ENCODE measurements around the gene SLC39A7.

SLC39A7 gene

GRCh38 chr6:33160728-33161344, 39.8 kb upstream of the SLC39A7 start:
- peaks cover 15% of the 10 kb centered on the region for H3K4me1 ChIP-seq (ENCODE audit: insufficient read depth, low read length, poor library complexity, severe bottlenecking)
- H3K4me3 ChIP-seq (ENCODE audit: low read length, poor library complexity, severe bottlenecking), result peak overlapping the region; percentile 68
- no peaks in the 10 kb centered on the region for H4K20me1 ChIP-seq (ENCODE audit: insufficient read depth, low read length, poor library complexity, severe bottlenecking)
- H3F3A ChIP-seq (ENCODE audit: low read depth), result no peaks in the 10 kb centered on the region
- H3K9me3 ChIP-seq (ENCODE audit: insufficient read depth, low read depth, low read length), result no peaks in the 10 kb centered on the region
- no peaks in the 10 kb centered on the region for H3K36me3 ChIP-seq (ENCODE audit: insufficient read depth, low read length)
- H3K27me3 ChIP-seq (ENCODE audit: insufficient read depth, low read length, poor library complexity, severe bottlenecking), result peaks cover 7% of the 10 kb centered on the region
- TF ChIP-seq, protein P1, sequence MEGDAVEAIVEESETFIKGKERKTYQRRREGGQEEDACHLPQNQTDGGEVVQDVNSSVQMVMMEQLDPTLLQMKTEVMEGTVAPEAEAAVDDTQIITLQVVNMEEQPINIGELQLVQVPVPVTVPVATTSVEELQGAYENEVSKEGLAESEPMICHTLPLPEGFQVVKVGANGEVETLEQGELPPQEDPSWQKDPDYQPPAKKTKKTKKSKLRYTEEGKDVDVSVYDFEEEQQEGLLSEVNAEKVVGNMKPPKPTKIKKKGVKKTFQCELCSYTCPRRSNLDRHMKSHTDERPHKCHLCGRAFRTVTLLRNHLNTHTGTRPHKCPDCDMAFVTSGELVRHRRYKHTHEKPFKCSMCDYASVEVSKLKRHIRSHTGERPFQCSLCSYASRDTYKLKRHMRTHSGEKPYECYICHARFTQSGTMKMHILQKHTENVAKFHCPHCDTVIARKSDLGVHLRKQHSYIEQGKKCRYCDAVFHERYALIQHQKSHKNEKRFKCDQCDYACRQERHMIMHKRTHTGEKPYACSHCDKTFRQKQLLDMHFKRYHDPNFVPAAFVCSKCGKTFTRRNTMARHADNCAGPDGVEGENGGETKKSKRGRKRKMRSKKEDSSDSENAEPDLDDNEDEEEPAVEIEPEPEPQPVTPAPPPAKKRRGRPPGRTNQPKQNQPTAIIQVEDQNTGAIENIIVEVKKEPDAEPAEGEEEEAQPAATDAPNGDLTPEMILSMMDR (conservative IDR thresholded peaks at IDR 0.05; ENCODE audit: low read length), result no peak
- no peak for TF ChIP-seq EZH2phosphoT487 (IDR thresholded peaks at IDR 0.05; ENCODE audit: borderline replicate concordance)
- H3K9me2 ChIP-seq (replicated peaks; ENCODE audit: low read depth, low read length), result no peaks in the 10 kb centered on the region
- H3K4me2 ChIP-seq (ENCODE audit: low read depth, low read length, poor library complexity, severe bottlenecking), result peak overlapping the region; percentile 81
- H3K79me2 ChIP-seq (ENCODE audit: insufficient read depth, low read length), result no peaks in the 10 kb centered on the region
- peak overlapping the region; percentile 5 for H3K9ac ChIP-seq (ENCODE audit: low read depth, low read length, poor library complexity, severe bottlenecking)
- peak overlapping the region; percentile 91 for H2AFZ ChIP-seq (ENCODE audit: low read length)

DNA sequence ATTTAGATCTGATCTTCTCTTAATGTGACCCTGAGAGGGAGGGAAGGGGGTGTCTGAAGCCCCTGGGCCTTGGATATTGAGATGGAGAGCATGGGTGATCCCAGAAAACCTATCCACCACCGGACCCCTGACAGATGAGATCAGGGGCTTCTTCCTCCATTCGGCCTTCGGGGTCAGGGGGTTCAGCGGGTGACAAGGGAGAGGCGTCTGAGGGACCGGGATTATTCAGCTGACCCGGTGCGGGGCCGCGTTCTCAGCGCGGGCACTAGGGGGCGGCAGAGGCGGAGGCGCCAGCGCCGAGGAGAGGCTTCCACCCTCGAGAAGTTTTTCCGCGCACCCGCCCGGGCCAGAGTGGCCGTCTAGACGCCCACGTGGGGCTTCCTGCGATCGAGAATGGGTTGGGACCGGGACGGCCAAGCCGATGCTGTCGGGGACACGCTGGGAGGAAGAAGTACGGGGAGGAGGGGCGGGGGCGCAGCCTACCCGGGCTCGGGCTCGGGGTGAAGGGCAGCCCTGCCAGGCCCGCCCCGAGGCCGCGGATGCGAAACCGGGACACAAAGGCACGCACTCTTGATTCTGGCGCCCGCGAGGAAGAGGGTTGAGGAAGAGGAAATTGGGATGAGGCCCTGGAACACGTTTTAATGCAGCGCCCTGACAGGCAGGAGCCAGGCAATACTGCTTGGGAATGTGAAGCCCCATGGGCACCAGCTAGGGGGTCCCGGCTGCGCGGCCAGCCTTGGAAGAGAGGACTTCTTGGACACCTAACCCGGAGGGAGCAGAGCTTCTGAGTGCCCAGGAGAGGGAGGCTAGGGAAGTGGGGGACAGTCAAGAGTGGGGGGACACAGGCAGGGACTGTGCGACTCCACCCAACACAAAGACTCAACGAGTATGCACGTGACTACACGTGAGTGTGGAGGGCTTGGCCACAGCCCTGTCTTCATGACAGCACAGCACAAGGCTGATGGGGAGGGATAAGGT, 39.0 kb upstream of the SLC39A7 start:
- H2AFZ ChIP-seq (ENCODE audit: low read length), result peak overlapping the region; percentile 91
- peaks cover 15% of the 10 kb centered on the region for H3K4me1 ChIP-seq (ENCODE audit: insufficient read depth, low read length, poor library complexity, severe bottlenecking)
- H3K27me3 ChIP-seq (ENCODE audit: insufficient read depth, low read length, poor library complexity, severe bottlenecking), result peaks cover 7% of the 10 kb centered on the region
- TF ChIP-seq, protein P1 (conservative IDR thresholded peaks at IDR 0.05; ENCODE audit: low read length), result peak; percentile 82
- TF ChIP-seq EZH2phosphoT487 (IDR thresholded peaks at IDR 0.05; ENCODE audit: borderline replicate concordance), result no peak
- no peaks in the 10 kb centered on the region for H4K20me1 ChIP-seq (ENCODE audit: insufficient read depth, low read length, poor library complexity, severe bottlenecking)
- no peaks in the 10 kb centered on the region for H3K79me2 ChIP-seq (ENCODE audit: insufficient read depth, low read length)
- peak overlapping the region; percentile 51 for H3K9ac ChIP-seq (ENCODE audit: low read depth, low read length, poor library complexity, severe bottlenecking)
- H3K4me2 ChIP-seq (ENCODE audit: low read depth, low read length, poor library complexity, severe bottlenecking), result peak overlapping the region; percentile 81
- H3F3A ChIP-seq (ENCODE audit: low read depth), result no peaks in the 10 kb centered on the region
- H3K9me2 ChIP-seq (replicated peaks; ENCODE audit: low read depth, low read length), result no peaks in the 10 kb centered on the region
- H3K4me3 ChIP-seq (ENCODE audit: low read length, poor library complexity, severe bottlenecking), result peak overlapping the region; percentile 68
- H3K9me3 ChIP-seq (ENCODE audit: insufficient read depth, low read depth, low read length), result no peaks in the 10 kb centered on the region
- H3K36me3 ChIP-seq (ENCODE audit: insufficient read depth, low read length), result no peaks in the 10 kb centered on the region

DNA sequence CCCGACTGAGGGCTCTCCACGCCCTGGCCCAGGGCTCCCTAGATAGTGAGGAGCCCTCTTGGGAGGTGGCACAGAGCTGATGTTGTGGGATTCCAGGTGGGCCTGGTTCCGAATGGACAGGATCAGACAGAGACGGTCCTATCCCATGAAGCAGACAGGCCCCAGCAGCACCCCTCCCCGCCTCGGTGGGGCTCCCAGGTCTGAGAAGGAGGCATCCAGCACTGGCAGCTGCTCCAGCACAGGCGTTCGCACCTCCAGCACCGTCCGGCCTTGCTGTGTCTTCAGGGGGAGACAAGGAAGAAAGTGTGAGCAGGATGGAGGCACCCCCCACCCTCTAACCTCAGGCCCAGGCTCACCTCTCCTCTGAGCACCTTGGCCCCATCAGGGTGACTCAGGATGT, 37.1 kb upstream of the SLC39A7 start:
- no peak for TF ChIP-seq EZH2phosphoT487 (IDR thresholded peaks at IDR 0.05; ENCODE audit: borderline replicate concordance)
- TF ChIP-seq, protein P1 (conservative IDR thresholded peaks at IDR 0.05; ENCODE audit: low read length), result no peak
- Histone ChIP-seq H2AFZ (ENCODE audit: low read length) (no peak overlapping the region), H3F3A (ENCODE audit: low read depth) (no peaks in the 10 kb centered on the region), H4K20me1 (ENCODE audit: insufficient read depth, low read length, poor library complexity, severe bottlenecking) (no peaks in the 10 kb centered on the region), H3K9ac (ENCODE audit: low read depth, low read length, poor library complexity, severe bottlenecking) (no peak overlapping the region), H3K9me3 (ENCODE audit: insufficient read depth, low read depth, low read length) (no peaks in the 10 kb centered on the region), H3K36me3 (ENCODE audit: insufficient read depth, low read length) (no peaks in the 10 kb centered on the region), H3K4me2 (ENCODE audit: low read depth, low read length, poor library complexity, severe bottlenecking) (no peak overlapping the region), H3K9me2 (replicated peaks; ENCODE audit: low read depth, low read length) (no peaks in the 10 kb centered on the region), H3K4me1 (ENCODE audit: insufficient read depth, low read length, poor library complexity, severe bottlenecking) (peaks cover 15% of the 10 kb centered on the region), H3K79me2 (ENCODE audit: insufficient read depth, low read length) (no peaks in the 10 kb centered on the region), H3K27me3 (ENCODE audit: insufficient read depth, low read length, poor library complexity, severe bottlenecking) (no peaks in the 10 kb centered on the region), H3K4me3 (ENCODE audit: low read length, poor library complexity, severe bottlenecking) (no peak overlapping the region)

Data from Loucy (cell line).